Activated CD8-positive, alpha-beta memory T cell treated with anti-CD3 and anti-CD28 coated beads for 1 hour (primary cell): Measurements from ENCODE around the gene AQP12A.

Experiments
- DNase-seq, 2 donors: peaks; one replicate each; pipeline ENCODE4 v3.0.0-alpha.2; 2020; ENCODE audit warnings: low read depth in 1 of 2; ENCODE audit errors: extremely low read depth in 1 of 2

AQP12A gene

GRCh38 chr2:240707043-240707756 lies 15.5 kb downstream of the AQP12A start:
- DNase-seq, result no peak

- no peak for DNase-seq
Measured at GRCh38 chr2:240707821-240708220, 16.2 kb downstream of the AQP12A start.

- DNase-seq, result no peak
Measured at GRCh38 chr2:240708457-240708856, 16.8 kb downstream of the AQP12A start.

- no peak for DNase-seq
Measured at GRCh38 chr2:240711296-240711695, 19.6 kb downstream of the AQP12A start.

GRCh38 chr2:240711701-240712100 lies 20.0 kb downstream of the AQP12A start:
- no peak for DNase-seq

GRCh38 chr2:240712121-240712520 lies 20.5 kb downstream of the AQP12A start:
- no peak for DNase-seq

GRCh38 chr2:240713071-240713927 lies 21.6 kb downstream of the AQP12A start:
- no peak for DNase-seq

- DNase-seq, result no peak
Measured at GRCh38 chr2:240713928-240714746, 22.5 kb downstream of the AQP12A start.

GRCh38 chr2:240714747-240715725 lies 23.4 kb downstream of the AQP12A start:
- no peak for DNase-seq

- no peak for DNase-seq
Measured at GRCh38 chr2:240716130-240716798, 24.6 kb downstream of the AQP12A start.

GRCh38 chr2:240717181-240717641 lies 25.5 kb downstream of the AQP12A start:
- DNase-seq, result no peak

GRCh38 chr2:240717681-240718581 lies 26.3 kb downstream of the AQP12A start:
- no peak for DNase-seq

GRCh38 chr2:240718896-240719490 lies 27.3 kb downstream of the AQP12A start:
- DNase-seq, result no peak

- no peak for DNase-seq
Measured at GRCh38 chr2:240719676-240720545, 28.2 kb downstream of the AQP12A start.

- no peak for DNase-seq
Measured at GRCh38 chr2:240720686-240721595, 29.3 kb downstream of the AQP12A start.

- no peak for DNase-seq
Measured at GRCh38 chr2:240721596-240722180, 30.0 kb downstream of the AQP12A start.
